Effector memory CD4-positive, alpha-beta T cell (primary cell): ENCODE data around the gene VPREB1.
"Not testable (repeated sequence)": the region's sequence is repeated elsewhere in the genome, so short reads cannot be mapped to it uniquely, and the experiment has no call there.

Source experiments
- DNase-seq, 3 donors: peaks; one replicate each; pipeline ENCODE4 v3.0.0-alpha.2; 2020
- H3K27ac ChIP-seq: 2 replicates; pipeline ENCODE4 v1.7.0; 2013; ENCODE audit warnings: mild to moderate bottlenecking, low read length, moderate library complexity; ENCODE audit not compliant: insufficient read depth, poor library complexity, severe bottlenecking
- H3K27me3 ChIP-seq: replicated peaks from 2 replicates; pipeline ENCODE4 v1.7.0; 2013; ENCODE audit warnings: mild to moderate bottlenecking, low read length; ENCODE audit not compliant: insufficient read depth, control insufficient read depth, poor library complexity, severe bottlenecking
- H3K36me3 ChIP-seq: 2 replicates; pipeline ENCODE4 v1.7.0; 2013; ENCODE audit warnings: mild to moderate bottlenecking, low read length, moderate library complexity; ENCODE audit not compliant: control insufficient read depth, insufficient read depth
- H3K4me1 ChIP-seq: 2 replicates; pipeline ENCODE4 v1.7.0; 2013; ENCODE audit warnings: low read length, mild to moderate bottlenecking; ENCODE audit not compliant: control insufficient read depth, insufficient read depth, poor library complexity, severe bottlenecking
- H3K4me3 ChIP-seq: 2 replicates; pipeline ENCODE4 v1.7.0; 2013; ENCODE audit warnings: low read length, low read depth, mild to moderate bottlenecking; ENCODE audit not compliant: insufficient read depth, poor library complexity, severe bottlenecking
- H3K9me3 ChIP-seq: 2 replicates; pipeline ENCODE4 v1.7.0; 2013; ENCODE audit warnings: mild to moderate bottlenecking, low read length, moderate library complexity; ENCODE audit not compliant: control insufficient read depth

VPREB1 gene

GRCh38 chr22:22214819-22215329, 29.7 kb upstream of the VPREB1 start:
- no peaks in the 10 kb centered on the region for H3K36me3 ChIP-seq
- H3K27me3 ChIP-seq: no peaks in the 10 kb centered on the region
- H3K27ac ChIP-seq: no peak overlapping the region
- DNase-seq: no peak
- H3K4me3 ChIP-seq: no peak overlapping the region
- no peaks in the 10 kb centered on the region for H3K9me3 ChIP-seq
- peaks cover 10% of the 10 kb centered on the region for H3K4me1 ChIP-seq

- no peaks in the 10 kb centered on the region for H3K36me3 ChIP-seq
- H3K27me3 ChIP-seq: no peaks in the 10 kb centered on the region
Observed at GRCh38 chr22:22215659-22216449, 28.7 kb upstream of the VPREB1 start.

GRCh38 chr22:22216450-22216959, 28.1 kb upstream of the VPREB1 start:
- no peak overlapping the region for H3K4me3 ChIP-seq
- no peak overlapping the region for H3K27ac ChIP-seq
- DNase-seq: no peak
- no peaks in the 10 kb centered on the region for H3K36me3 ChIP-seq
- H3K4me1 ChIP-seq: no peaks in the 10 kb centered on the region
- H3K9me3 ChIP-seq: no peaks in the 10 kb centered on the region
- H3K27me3 ChIP-seq: no peaks in the 10 kb centered on the region

More at GRCh38 chr22:22215659-22216449, 28.7 kb upstream of the VPREB1 start:
- Histone ChIP-seq H3K4me3 (no peak overlapping the region), H3K9me3 (no peaks in the 10 kb centered on the region), H3K4me1 (peaks cover 3% of the 10 kb centered on the region), H3K27ac (no peak overlapping the region)
- no peak for DNase-seq

GRCh38 chr22:22218302-22218701, 26.3 kb upstream of the VPREB1 start:
- Histone ChIP-seq H3K4me3 (no peak overlapping the region), H3K4me1 (no peaks in the 10 kb centered on the region), H3K9me3 (no peaks in the 10 kb centered on the region), H3K27ac (no peak overlapping the region), H3K27me3 (no peaks in the 10 kb centered on the region), H3K36me3 (no peaks in the 10 kb centered on the region)
- no peak for DNase-seq

GRCh38 chr22:22219140-22219996, 25.2 kb upstream of the VPREB1 start:
- Histone ChIP-seq H3K27ac (no peak overlapping the region), H3K4me1 (no peaks in the 10 kb centered on the region), H3K27me3 (no peaks in the 10 kb centered on the region), H3K4me3 (no peak overlapping the region), H3K9me3 (no peaks in the 10 kb centered on the region), H3K36me3 (no peaks in the 10 kb centered on the region)
- DNase-seq: no peak

GRCh38 chr22:22221043-22221442, 23.5 kb upstream of the VPREB1 start:
- H3K4me1 ChIP-seq, H3K9me3 ChIP-seq, H3K27ac ChIP-seq, H3K27me3 ChIP-seq, H3K36me3 ChIP-seq, DNase-seq, H3K4me3 ChIP-seq: not testable (repeated sequence)

GRCh38 chr22:22226448-22227187, 18.0 kb upstream of the VPREB1 start:
- no peak for DNase-seq
- Histone ChIP-seq H3K27me3 (peaks cover 2% of the 10 kb centered on the region), H3K4me3 (no peak overlapping the region), H3K27ac (no peak overlapping the region), H3K9me3 (no peaks in the 10 kb centered on the region), H3K36me3 (no peaks in the 10 kb centered on the region), H3K4me1 (no peaks in the 10 kb centered on the region)

- no peaks in the 10 kb centered on the region for H3K4me1 ChIP-seq
- H3K36me3 ChIP-seq: no peaks in the 10 kb centered on the region
- H3K9me3 ChIP-seq: no peaks in the 10 kb centered on the region
- no peak overlapping the region for H3K4me3 ChIP-seq
- no peak for DNase-seq
- no peak overlapping the region for H3K27ac ChIP-seq
- H3K27me3 ChIP-seq: peaks cover 2% of the 10 kb centered on the region
Observed at GRCh38 chr22:22228421-22228820, 16.2 kb upstream of the VPREB1 start.

- no peak overlapping the region for H3K4me3 ChIP-seq
- DNase-seq: no peak
- H3K27me3 ChIP-seq: peaks cover 2% of the 10 kb centered on the region
- H3K36me3 ChIP-seq: no peaks in the 10 kb centered on the region
- H3K9me3 ChIP-seq: no peaks in the 10 kb centered on the region
- H3K4me1 ChIP-seq: no peaks in the 10 kb centered on the region
- H3K27ac ChIP-seq: no peak overlapping the region
Observed at GRCh38 chr22:22228921-22229320, 15.7 kb upstream of the VPREB1 start.
